Measurements from ENCODE around the gene KRTAP5-2. TPM values are rescaled to one million over a fixed set of nuclear protein-coding genes. Genes with fewer than 3 reads are reported as not detected.

Gene KRTAP5-2
- total RNA-seq, 1 experiment from 2014 or later, result not detected

GRCh38 chr11:1629326-1630185 is 31.5 kb upstream of the KRTAP5-2 start, which contains the start of gene KRTAP5-5:
Gene KRTAP5-5 (plus strand): TSS chr11:1629775. CDS start chr11:1629841, 66 bp downstream.
- H3K36me3 Mint-ChIP-seq (ENCODE audit: insufficient read depth in 1 of 3, low read depth in 3 of 3), result no peaks in the 10 kb centered on the region
- Histone ChIP-seq H2BK120ac (ENCODE audit: low read depth, low read length, poor library complexity, severe bottlenecking) (no peak within 1 kb of the TSS), H4K20me1 (ENCODE audit: control insufficient read depth, insufficient read depth, insufficient read length) (no peaks in the 10 kb centered on the region), H3K56ac (ENCODE audit: insufficient read length, low read depth, low read length) (no peak within 1 kb of the TSS), H3K9ac (ENCODE audit: extremely low read depth, insufficient read length, low read length) (no peak within 1 kb of the TSS), H4K91ac (ENCODE audit: insufficient read length, low read depth, low read length) (no peak within 1 kb of the TSS), H3K4ac (ENCODE audit: low read depth, low read length) (no peak within 1 kb of the TSS), H3K23ac (ENCODE audit: insufficient read length, low read depth, low read length) (no peak within 1 kb of the TSS), H3K9me3 (ENCODE audit: control insufficient read depth, low read depth, low read length) (no peaks in the 10 kb centered on the region), H3K79me2 (ENCODE audit: insufficient read depth, low read length) (no peaks in the 10 kb centered on the region), H2BK5ac (ENCODE audit: insufficient read length, low read length) (no peak within 1 kb of the TSS), H3K18ac (ENCODE audit: insufficient read length, low read depth, low read length) (no peak within 1 kb of the TSS), H4K5ac (ENCODE audit: insufficient read length, low read depth, low read length) (no peak within 1 kb of the TSS), H2BK20ac (ENCODE audit: low read depth, low read length, poor library complexity, severe bottlenecking) (no peak within 1 kb of the TSS), H3K23me2 (ENCODE audit: insufficient read length, low read depth, low read length, poor library complexity, severe bottlenecking) (no peaks in the 10 kb centered on the region), H2BK15ac (ENCODE audit: low read depth, low read length) (no peak within 1 kb of the TSS), H3K4me2 (ENCODE audit: insufficient read depth, insufficient read length, low read length) (no peak within 1 kb of the TSS), H3K27ac (ENCODE audit: insufficient read length, low read depth, low read length) (no peak within 1 kb of the TSS), H4K8ac (replicated peaks; ENCODE audit: insufficient read length, low read depth, low read length) (no peak within 1 kb of the TSS), H2AFZ (ENCODE audit: low read length) (no peak within 1 kb of the TSS), H3K79me1 (ENCODE audit: insufficient read depth, low read depth, low read length, poor library complexity, severe bottlenecking) (no peaks in the 10 kb centered on the region), H2AK5ac (ENCODE audit: insufficient read length, low read length) (no peak within 1 kb of the TSS), H3K4me1 (ENCODE audit: insufficient read depth, low read length) (no peaks in the 10 kb centered on the region; the same call in 1 of the 2 replicates), H3K14ac (ENCODE audit: insufficient read depth, low read length) (no peak within 1 kb of the TSS), H3K27me3 (ENCODE audit: insufficient read depth, low read length) (no peaks in the 10 kb centered on the region; the same call in 1 of the 2 replicates), H2BK12ac (ENCODE audit: insufficient read length, low read depth, low read length) (no peak within 1 kb of the TSS), H3T11ph (ENCODE audit: low read length) (no peak within 1 kb of the TSS)
- no peaks in the 10 kb centered on the region for H3K9me3 Mint-ChIP-seq
- no peak for DNase-seq
- no peak for TF ChIP-seq CTCF (conservative IDR thresholded peaks at IDR 0.05)
- no peak within 1 kb of the TSS; a peak in 2 of 5 replicates for H3K4me3 Mint-ChIP-seq
- peaks cover 70% of the 10 kb centered on the region for H3K27me3 Mint-ChIP-seq (ENCODE audit: low read depth)
- H3K27ac Mint-ChIP-seq, result peak within 1 kb of the TSS in 1 of 3 experiments; percentile 52; a peak in 1 of 7 replicates
- H3K4me1 Mint-ChIP-seq, result peaks cover 6 to 7% of the 10 kb centered on the region in 2 experiments
- no CpG with 5 or more reads among the region's 26 CpGs for WGBS (ENCODE audit: extremely low coverage, insufficient read length, low lambda C conversion rate)

Data from H9 (cell line).